ENCODE measurements around the gene CCDC78. TPM values are rescaled to one million over a fixed set of nuclear protein-coding genes. Genes with fewer than 3 reads are reported as not detected.

Gene CCDC78
- total RNA-seq, 1 experiment from 2014 or later: 20.2 TPM

DNA sequence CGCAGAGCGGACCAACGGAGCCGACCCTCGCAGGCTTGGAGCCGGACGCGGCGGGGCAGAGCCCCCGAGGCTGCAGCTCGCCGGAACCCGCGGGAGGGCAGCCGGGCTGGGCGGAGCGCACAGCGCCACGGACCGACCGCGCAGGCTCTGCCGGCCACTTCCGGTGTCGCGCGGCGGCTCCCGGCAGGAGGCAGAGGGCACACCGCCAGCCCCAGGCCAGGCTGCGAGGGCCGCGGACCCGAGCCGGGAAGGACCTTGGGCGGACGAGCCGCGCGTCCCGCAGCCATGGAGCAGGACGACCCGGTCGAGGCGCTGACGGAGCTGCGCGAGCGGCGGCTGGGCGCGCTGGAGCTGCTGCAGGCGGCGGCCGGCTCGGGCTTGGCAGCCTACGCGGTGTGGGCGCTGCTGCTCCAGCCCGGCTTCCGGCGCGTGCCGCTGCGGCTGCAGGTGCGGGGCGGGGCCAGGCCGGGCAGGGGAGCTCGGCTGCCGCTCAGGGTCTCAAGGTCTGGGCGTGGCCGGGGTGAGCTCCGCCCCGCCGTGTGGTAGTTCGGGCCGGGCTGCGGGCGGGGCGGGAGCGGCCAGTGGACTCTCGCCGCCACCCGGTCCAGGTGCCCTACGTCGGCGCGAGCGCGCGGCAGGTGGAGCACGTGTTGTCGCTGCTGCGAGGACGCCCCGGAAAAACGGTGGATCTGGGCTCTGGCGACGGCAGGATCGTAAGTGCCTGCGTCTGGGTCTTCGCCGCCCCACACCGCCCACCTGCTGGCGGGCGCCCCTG lies 5.1 kb downstream of the CCDC78 start, which contains the start of gene ANTKMT (continued):
- TF ChIP-seq, protein P1, sequence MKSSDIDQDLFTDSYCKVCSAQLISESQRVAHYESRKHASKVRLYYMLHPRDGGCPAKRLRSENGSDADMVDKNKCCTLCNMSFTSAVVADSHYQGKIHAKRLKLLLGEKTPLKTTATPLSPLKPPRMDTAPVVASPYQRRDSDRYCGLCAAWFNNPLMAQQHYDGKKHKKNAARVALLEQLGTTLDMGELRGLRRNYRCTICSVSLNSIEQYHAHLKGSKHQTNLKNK (CRISPR knock-in tag; IDR thresholded peaks at IDR 0.05): no peak
- TF ChIP-seq KAT7 (CRISPR knock-in tag; IDR thresholded peaks at IDR 0.05; ENCODE audit: borderline replicate concordance) (peak; percentile 47; the same call in 1 of the 2 replicates), ATF6 (CRISPR knock-in tag; IDR thresholded peaks at IDR 0.05) (no peak; the same call in 1 of the 2 replicates), SMAD4 (CRISPR knock-in tag; IDR thresholded peaks at IDR 0.05) (no peak), OVOL2 (CRISPR knock-in tag; IDR thresholded peaks at IDR 0.05; ENCODE audit: borderline replicate concordance) (no peak), JAZF1 (CRISPR knock-in tag; IDR thresholded peaks at IDR 0.05) (no peak), ZNF396 (CRISPR knock-in tag; IDR thresholded peaks at IDR 0.05; ENCODE audit: borderline replicate concordance) (no peak), ERG (CRISPR knock-in tag; IDR thresholded peaks at IDR 0.05) (no peak), E2F4 (CRISPR knock-in tag; IDR thresholded peaks at IDR 0.05; ENCODE audit: borderline replicate concordance, low read depth) (peak; percentile 65; the same call in 1 of the 2 replicates), TCF7 (CRISPR knock-in tag; IDR thresholded peaks at IDR 0.05; ENCODE audit: low read depth) (peak; percentile 43; the same call in 1 of the 2 replicates), SMAD3 (CRISPR knock-in tag; IDR thresholded peaks at IDR 0.05; ENCODE audit: borderline replicate concordance) (peak; percentile 96), NR2C2 (CRISPR knock-in tag; IDR thresholded peaks at IDR 0.05) (peak; percentile 79), ELF4 (CRISPR knock-in tag; IDR thresholded peaks at IDR 0.05; ENCODE audit: low read depth) (peak; percentile 94; the same call in 1 of the 2 replicates), ZNF281 (CRISPR knock-in tag; IDR thresholded peaks at IDR 0.05) (peak; percentile 94), EMX1 (CRISPR knock-in tag; IDR thresholded peaks at IDR 0.05) (no peak; the same call in 1 of the 2 replicates)
- TF ChIP-seq, protein P2, sequence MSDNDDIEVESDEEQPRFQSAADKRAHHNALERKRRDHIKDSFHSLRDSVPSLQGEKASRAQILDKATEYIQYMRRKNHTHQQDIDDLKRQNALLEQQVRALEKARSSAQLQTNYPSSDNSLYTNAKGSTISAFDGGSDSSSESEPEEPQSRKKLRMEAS (CRISPR knock-in tag; IDR thresholded peaks at IDR 0.05): peak; percentile 99
- TF ChIP-seq, protein P3, sequence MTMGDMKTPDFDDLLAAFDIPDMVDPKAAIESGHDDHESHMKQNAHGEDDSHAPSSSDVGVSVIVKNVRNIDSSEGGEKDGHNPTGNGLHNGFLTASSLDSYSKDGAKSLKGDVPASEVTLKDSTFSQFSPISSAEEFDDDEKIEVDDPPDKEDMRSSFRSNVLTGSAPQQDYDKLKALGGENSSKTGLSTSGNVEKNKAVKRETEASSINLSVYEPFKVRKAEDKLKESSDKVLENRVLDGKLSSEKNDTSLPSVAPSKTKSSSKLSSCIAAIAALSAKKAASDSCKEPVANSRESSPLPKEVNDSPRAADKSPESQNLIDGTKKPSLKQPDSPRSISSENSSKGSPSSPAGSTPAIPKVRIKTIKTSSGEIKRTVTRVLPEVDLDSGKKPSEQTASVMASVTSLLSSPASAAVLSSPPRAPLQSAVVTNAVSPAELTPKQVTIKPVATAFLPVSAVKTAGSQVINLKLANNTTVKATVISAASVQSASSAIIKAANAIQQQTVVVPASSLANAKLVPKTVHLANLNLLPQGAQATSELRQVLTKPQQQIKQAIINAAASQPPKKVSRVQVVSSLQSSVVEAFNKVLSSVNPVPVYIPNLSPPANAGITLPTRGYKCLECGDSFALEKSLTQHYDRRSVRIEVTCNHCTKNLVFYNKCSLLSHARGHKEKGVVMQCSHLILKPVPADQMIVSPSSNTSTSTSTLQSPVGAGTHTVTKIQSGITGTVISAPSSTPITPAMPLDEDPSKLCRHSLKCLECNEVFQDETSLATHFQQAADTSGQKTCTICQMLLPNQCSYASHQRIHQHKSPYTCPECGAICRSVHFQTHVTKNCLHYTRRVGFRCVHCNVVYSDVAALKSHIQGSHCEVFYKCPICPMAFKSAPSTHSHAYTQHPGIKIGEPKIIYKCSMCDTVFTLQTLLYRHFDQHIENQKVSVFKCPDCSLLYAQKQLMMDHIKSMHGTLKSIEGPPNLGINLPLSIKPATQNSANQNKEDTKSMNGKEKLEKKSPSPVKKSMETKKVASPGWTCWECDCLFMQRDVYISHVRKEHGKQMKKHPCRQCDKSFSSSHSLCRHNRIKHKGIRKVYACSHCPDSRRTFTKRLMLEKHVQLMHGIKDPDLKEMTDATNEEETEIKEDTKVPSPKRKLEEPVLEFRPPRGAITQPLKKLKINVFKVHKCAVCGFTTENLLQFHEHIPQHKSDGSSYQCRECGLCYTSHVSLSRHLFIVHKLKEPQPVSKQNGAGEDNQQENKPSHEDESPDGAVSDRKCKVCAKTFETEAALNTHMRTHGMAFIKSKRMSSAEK (CRISPR knock-in tag; IDR thresholded peaks at IDR 0.05; ENCODE audit: borderline replicate concordance): no peak
- TF ChIP-seq, protein P4, sequence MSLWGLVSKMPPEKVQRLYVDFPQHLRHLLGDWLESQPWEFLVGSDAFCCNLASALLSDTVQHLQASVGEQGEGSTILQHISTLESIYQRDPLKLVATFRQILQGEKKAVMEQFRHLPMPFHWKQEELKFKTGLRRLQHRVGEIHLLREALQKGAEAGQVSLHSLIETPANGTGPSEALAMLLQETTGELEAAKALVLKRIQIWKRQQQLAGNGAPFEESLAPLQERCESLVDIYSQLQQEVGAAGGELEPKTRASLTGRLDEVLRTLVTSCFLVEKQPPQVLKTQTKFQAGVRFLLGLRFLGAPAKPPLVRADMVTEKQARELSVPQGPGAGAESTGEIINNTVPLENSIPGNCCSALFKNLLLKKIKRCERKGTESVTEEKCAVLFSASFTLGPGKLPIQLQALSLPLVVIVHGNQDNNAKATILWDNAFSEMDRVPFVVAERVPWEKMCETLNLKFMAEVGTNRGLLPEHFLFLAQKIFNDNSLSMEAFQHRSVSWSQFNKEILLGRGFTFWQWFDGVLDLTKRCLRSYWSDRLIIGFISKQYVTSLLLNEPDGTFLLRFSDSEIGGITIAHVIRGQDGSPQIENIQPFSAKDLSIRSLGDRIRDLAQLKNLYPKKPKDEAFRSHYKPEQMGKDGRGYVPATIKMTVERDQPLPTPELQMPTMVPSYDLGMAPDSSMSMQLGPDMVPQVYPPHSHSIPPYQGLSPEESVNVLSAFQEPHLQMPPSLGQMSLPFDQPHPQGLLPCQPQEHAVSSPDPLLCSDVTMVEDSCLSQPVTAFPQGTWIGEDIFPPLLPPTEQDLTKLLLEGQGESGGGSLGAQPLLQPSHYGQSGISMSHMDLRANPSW (CRISPR knock-in tag; conservative IDR thresholded peaks at IDR 0.05; ENCODE audit: low read depth): peak; percentile 97; the same call in 1 of the 2 replicates
- TF ChIP-seq, protein P5, sequence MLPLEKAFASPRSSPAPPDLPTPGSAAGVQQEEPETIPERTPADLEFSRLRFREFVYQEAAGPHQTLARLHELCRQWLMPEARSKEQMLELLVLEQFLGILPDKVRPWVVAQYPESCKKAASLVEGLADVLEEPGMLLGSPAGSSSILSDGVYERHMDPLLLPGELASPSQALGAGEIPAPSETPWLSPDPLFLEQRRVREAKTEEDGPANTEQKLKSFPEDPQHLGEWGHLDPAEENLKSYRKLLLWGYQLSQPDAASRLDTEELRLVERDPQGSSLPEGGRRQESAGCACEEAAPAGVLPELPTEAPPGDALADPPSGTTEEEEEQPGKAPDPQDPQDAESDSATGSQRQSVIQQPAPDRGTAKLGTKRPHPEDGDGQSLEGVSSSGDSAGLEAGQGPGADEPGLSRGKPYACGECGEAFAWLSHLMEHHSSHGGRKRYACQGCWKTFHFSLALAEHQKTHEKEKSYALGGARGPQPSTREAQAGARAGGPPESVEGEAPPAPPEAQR (CRISPR knock-in tag; IDR thresholded peaks at IDR 0.05): no peak

Measured in WTC11 (cell line).